H1 (cell line): Measurements from ENCODE around the gene SLC22A3. TPM values are rescaled to one million over a fixed set of nuclear protein-coding genes. Genes with fewer than 3 reads are reported as not detected.

Source experiments
- CTCF ChIA-PET: fragments of 300-600 bp; sonication (Branson Sonifier 250); formaldehyde crosslinking; loops from one replicate; lab custom pipeline; 2021; ENCODE audit not compliant: partially characterized antibody; lab: Charles Lee
- POLR2A ChIA-PET: fragments of 300-600 bp; sonication (Branson Sonifier 250); formaldehyde crosslinking; loops from one replicate; lab custom pipeline; 2021; ENCODE audit warnings: inconsistent platforms; ENCODE audit not compliant: partially characterized antibody; lab: Charles Lee
- DNase-seq, 2 experiments: peaks; one replicate each; pipeline versions ENCODE4 v3.0.0 to v3.0.0-alpha.2; 2010 to 2022; ENCODE audit warnings: low spot score in 2 of 2, low read depth in 1 of 2, mixed read lengths in 1 of 2
- FAIRE-seq: peaks from 2 replicates; lab custom pipeline; 2011; peaks lifted over from hg19 to GRCh38; lab: Jason Lieb, UNC
- H2AFZ ChIP-seq: 2 replicates; pipeline ENCODE4 v1.8.1; 2012; ENCODE audit warnings: low read length, inconsistent platforms
- H2AK5ac ChIP-seq: 2 replicates; pipeline ENCODE4 v1.6.1; 2013; ENCODE audit warnings: low read depth, low read length
- H2BK120ac ChIP-seq: replicated peaks from 2 replicates; pipeline ENCODE3; 2013; ENCODE audit warnings: low read depth, low read length, inconsistent platforms
- H2BK12ac ChIP-seq: 2 replicates; pipeline ENCODE4 v1.6.1; 2013; ENCODE audit warnings: low read depth, low read length
- H2BK15ac ChIP-seq: 2 replicates; pipeline ENCODE4 v1.6.1; 2013; ENCODE audit warnings: low read length
- H2BK20ac ChIP-seq: 2 replicates; pipeline ENCODE4 v1.6.1; 2013; ENCODE audit warnings: low read length
- H2BK5ac ChIP-seq: 2 replicates; pipeline ENCODE4 v1.6.1; 2013; ENCODE audit warnings: low read depth, low read length
- H3K14ac ChIP-seq: 2 replicates; pipeline ENCODE4 v1.6.1; 2013; ENCODE audit warnings: inconsistent platforms; ENCODE audit not compliant: insufficient read length
- H3K18ac ChIP-seq: 2 replicates; pipeline ENCODE4 v1.6.1; 2013; ENCODE audit warnings: low read length; ENCODE audit errors: extremely low read depth
- H3K23ac ChIP-seq: 2 replicates; pipeline ENCODE4 v1.6.1; 2013; ENCODE audit warnings: inconsistent platforms; ENCODE audit not compliant: insufficient read length
- H3K23me2 ChIP-seq: 2 replicates; pipeline ENCODE4 v1.6.1; 2013; ENCODE audit warnings: low read depth, low read length
- H3K27ac ChIP-seq: 2 replicates; pipeline ENCODE4 v1.6.1; 2011; ENCODE audit warnings: low read depth, low read length, inconsistent platforms
- H3K27me3 ChIP-seq, 4 experiments: replicated peaks in 1 of 4; 1 replicate in 1 of 4; 2 replicates in 3 of 4; pipeline versions ENCODE4 v1.6.1 to v1.8.1; 2011 to 2013; ENCODE audit warnings: low read length in 3 of 4, mild to moderate bottlenecking in 3 of 4, inconsistent platforms in 2 of 4, mixed read lengths in 2 of 4, moderate library complexity in 1 of 4; ENCODE audit not compliant: control insufficient read depth in 3 of 4, insufficient read depth in 3 of 4; ENCODE audit errors: extremely low read depth in 1 of 4
- H3K36me3 ChIP-seq, 4 experiments: 2 replicates each; pipeline versions ENCODE4 v1.6.1 to v1.8.1; 2011 to 2013; ENCODE audit warnings: mild to moderate bottlenecking in 4 of 4, low read length in 3 of 4, moderate library complexity in 2 of 4, control low read depth in 1 of 4, inconsistent platforms in 1 of 4; ENCODE audit not compliant: insufficient read depth in 4 of 4, control insufficient read depth in 2 of 4
- H3K4ac ChIP-seq: replicated peaks from 2 replicates; pipeline ENCODE3; 2013; ENCODE audit warnings: low read length, low read depth, mixed read lengths, inconsistent platforms; ENCODE audit not compliant: insufficient read length
- H3K4me1 ChIP-seq, 4 experiments: replicated peaks in 1 of 4; 1 replicate in 1 of 4; 2 replicates in 3 of 4; pipeline versions ENCODE4 v1.6.1 to v1.8.1; 2011 to 2013; ENCODE audit warnings: low read length in 3 of 4, inconsistent platforms in 2 of 4, mixed read lengths in 1 of 4; ENCODE audit not compliant: insufficient read depth in 4 of 4, control insufficient read depth in 3 of 4
- H3K4me2 ChIP-seq, 2 experiments: 2 replicates each; pipeline versions ENCODE4 v1.6.1 to v1.8.1; 2011 to 2013; ENCODE audit warnings: low read depth in 2 of 2, low read length in 2 of 2, control low read depth in 1 of 2, inconsistent platforms in 1 of 2, mild to moderate bottlenecking in 1 of 2; ENCODE audit not compliant: insufficient read depth in 1 of 2
- H3K4me3 ChIP-seq, 4 experiments: fragments of 200-600, 300-600 bp in 1 of 4; sonication (generic), shearing (Covaris generic), sonication (Bioruptor Twin) in 1 of 4; 2 replicates each; pipeline versions ENCODE4 v1.5.1 to v1.8.1; 2011 to 2016; ENCODE audit warnings: low read length in 4 of 4, low read depth in 3 of 4, control low read depth in 2 of 4, inconsistent platforms in 2 of 4, mild to moderate bottlenecking in 2 of 4, mixed read lengths in 1 of 4, moderate library complexity in 1 of 4; ENCODE audit not compliant: insufficient read depth in 2 of 4; ENCODE audit errors: extremely low read depth in 1 of 4
- H3K56ac ChIP-seq: replicated peaks from 2 replicates; pipeline ENCODE3; 2013; ENCODE audit warnings: low read depth, mild to moderate bottlenecking, mixed read lengths, low read length, inconsistent platforms; ENCODE audit not compliant: insufficient read length
- H3K79me1 ChIP-seq: 2 replicates; pipeline ENCODE4 v1.6.1; 2013; ENCODE audit warnings: low read depth, low read length, control low read depth
- H3K79me2 ChIP-seq, 2 experiments: 2 replicates each; pipeline versions ENCODE4 v1.6.1 to v1.8.1; 2012 to 2013; ENCODE audit warnings: low read length in 2 of 2, mild to moderate bottlenecking in 2 of 2, inconsistent platforms in 1 of 2; ENCODE audit not compliant: insufficient read depth in 2 of 2, control insufficient read depth in 1 of 2
- H3K9ac ChIP-seq, 4 experiments: replicated peaks in 1 of 4; 1 replicate in 1 of 4; 2 replicates in 3 of 4; pipeline versions ENCODE4 v1.6.1 to v1.8.1; 2011 to 2013; ENCODE audit warnings: low read depth in 3 of 4, low read length in 3 of 4, control low read depth in 2 of 4, mild to moderate bottlenecking in 2 of 4, moderate library complexity in 2 of 4, inconsistent platforms in 1 of 4; ENCODE audit errors: extremely low read depth in 1 of 4
- H3K9me3 ChIP-seq, 2 experiments: 2 replicates each; pipeline versions ENCODE4 v1.6.1 to v1.8.1; 2012 to 2013; ENCODE audit warnings: mild to moderate bottlenecking in 2 of 2, moderate library complexity in 2 of 2, control low read depth in 1 of 2, inconsistent platforms in 1 of 2, low read depth in 1 of 2, low read length in 1 of 2, mixed read lengths in 1 of 2; ENCODE audit not compliant: insufficient read depth in 2 of 2
- H4K20me1 ChIP-seq, 2 experiments: replicated peaks in 1 of 2; 2 replicates each; pipeline versions ENCODE3 to v1.8.1; 2011 to 2013; ENCODE audit warnings: inconsistent platforms in 2 of 2, low read length in 2 of 2, mild to moderate bottlenecking in 1 of 2; ENCODE audit not compliant: insufficient read depth in 2 of 2, control insufficient read depth in 1 of 2
- H4K5ac ChIP-seq: 2 replicates; pipeline ENCODE4 v1.6.1; 2013; ENCODE audit warnings: low read length, low read depth, mixed read lengths, inconsistent platforms; ENCODE audit not compliant: insufficient read length
- H4K8ac ChIP-seq: 2 replicates; pipeline ENCODE4 v1.8.0; 2013; ENCODE audit warnings: mild to moderate bottlenecking, moderate library complexity, low read length, inconsistent platforms; ENCODE audit not compliant: insufficient read depth; ENCODE audit errors: extremely low read depth
- H4K91ac ChIP-seq: replicated peaks from 2 replicates; pipeline ENCODE3; 2013; ENCODE audit warnings: low read length, mixed read lengths, inconsistent platforms; ENCODE audit not compliant: insufficient read length
- ASH2L ChIP-seq: fragments of 200-600, 300-600 bp; sonication (generic); IDR thresholded peaks from one replicate; pipeline ENCODE4 v1.7.1; 2017; ENCODE audit warnings: low read length
- BCL11A ChIP-seq, 2 experiments: IDR thresholded peaks; one replicate each; pipeline ENCODE4 v1.6.1; 2011; ENCODE audit warnings: low read depth in 2 of 2, low read length in 2 of 2, mild to moderate bottlenecking in 2 of 2
- BRCA1 ChIP-seq: IDR thresholded peaks from 2 replicates; pipeline ENCODE4 v1.6.1; 2012; ENCODE audit warnings: low read depth, low read length, improper control_type of control experiment
- CHD1 ChIP-seq: IDR thresholded peaks from 2 replicates; pipeline ENCODE4 v1.6.1; 2012; ENCODE audit warnings: low read depth, low read length, improper control_type of control experiment
- CREB1 ChIP-seq: IDR thresholded peaks from 2 replicates; pipeline ENCODE4 v1.6.1; 2012; ENCODE audit warnings: inconsistent platforms
- EGR1 ChIP-seq: IDR thresholded peaks from 2 replicates; pipeline ENCODE4 v1.6.1; 2011; ENCODE audit warnings: low read depth, low read length, borderline replicate concordance
- MAFK ChIP-seq: IDR thresholded peaks from 2 replicates; pipeline ENCODE4 v1.6.1; 2012; ENCODE audit warnings: low read depth, mild to moderate bottlenecking, improper control_type of control experiment, low read length
- NRF1 ChIP-seq: IDR thresholded peaks from 2 replicates; pipeline ENCODE4 v1.6.1; 2011; ENCODE audit warnings: mild to moderate bottlenecking, low read depth, low read length, improper control_type of control experiment
- POLR2A ChIP-seq, 2 experiments: IDR thresholded peaks; 1 replicate in 1 of 2; 2 replicates in 1 of 2; pipeline ENCODE4 v1.6.1; 2011; ENCODE audit warnings: low read depth in 2 of 2, low read length in 2 of 2, mild to moderate bottlenecking in 2 of 2; ENCODE audit errors: control extremely low read depth in 1 of 2
- WGBS, 2 experiments: shearing (Covaris generic) in 1 of 2; methylation state at CpG; one replicate each; pipeline versions ENCODE4 v1.1.6 to v1.1.7; 2013 to 2015; ENCODE audit warnings: low lambda C conversion rate in 2 of 2, mixed read lengths in 2 of 2, inconsistent platforms in 1 of 2, low coverage in 1 of 2, missing lambda C conversion rate in 1 of 2; ENCODE audit not compliant: insufficient replicate concordance in 2 of 2, insufficient coverage in 1 of 2, insufficient read length in 1 of 2; ENCODE audit errors: extremely low coverage in 1 of 2, missing lambda C conversion rate in 1 of 2; 5-methylcytosine and 5-hydroxymethylcytosine counted together
- polyA plus RNA-seq, 7 experiments: library from polyadenylated mRNA; depleted of rRNA in 3 of 7; stranded (reverse) in 5 of 7; unstranded in 2 of 7; fragments of >200 nt in 5 of 7; fragments of 200-250 nt in 2 of 7; gene quantifications; 1 replicate in 5 of 7; 2 replicates in 1 of 7; 4 replicates in 1 of 7; pipeline versions ENCODE4 v1.2.1 to v1.2.3, GENCODE V29; 2011 to 2013; ENCODE audit warnings: missing spikeins in 2 of 7, mixed read lengths in 2 of 7
- total RNA-seq: library from RNA; stranded (reverse); fragmentation: NEBNext Ultra II Directional; extraction: Animal tissue kit (Norgen Biotek cat#: 25700); gene quantifications from 2 replicates; pipeline ENCODE4 v1.2.1, GENCODE V29; 2021

Gene SLC22A3
- total and polyA plus RNA-seq, 2 of the 8 experiments (the other 6 are each of a cell fraction or from before 2014, with no cell fraction given), result 1.0 to 2.9 TPM

DNA sequence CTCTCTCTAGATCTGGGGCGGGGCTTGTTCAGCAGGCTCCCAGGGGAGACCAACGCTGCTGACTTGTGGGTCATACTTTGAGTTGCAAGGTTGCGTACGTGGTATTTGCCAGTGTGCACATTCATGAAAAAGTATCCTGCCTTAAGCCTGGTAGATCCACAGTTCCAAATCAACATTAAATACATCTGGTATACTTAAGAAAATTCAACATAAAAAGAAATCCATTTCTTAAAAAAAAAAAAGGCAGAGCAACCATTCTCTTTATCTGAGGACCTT lies 81.4 kb downstream of the SLC22A3 start:
- ChIA-PET POLR2A (no interaction called here), CTCF (interaction anchor here (1.2 to 1.4 kb wide), 2 partner anchors 104 to 132 kb away, joined by 3 read pairs; no protein-coding TSS in a partner anchor)
- Histone ChIP-seq H3K79me1 (no peaks in the 10 kb centered on the region), H3K23ac (no peak overlapping the region), H3K14ac (no peak overlapping the region), H4K91ac (no peak overlapping the region), H4K20me1 (no peaks in the 10 kb centered on the region), H3K27ac (no peak overlapping the region), H4K8ac (no peak overlapping the region), H3K79me2 (no peaks in the 10 kb centered on the region), H3K4me2 (peak overlapping the region; percentile 48 to 56; a peak in 3 of 4 replicates), H3K4ac (no peak overlapping the region), H3K27me3 (no peaks in the 10 kb centered on the region), H4K5ac (no peak overlapping the region), H3K4me1 (peaks cover 0 to 11% (median 6%) of the 10 kb centered on the region in 4 experiments; a peak in 5 of 7 replicates), H2BK120ac (no peak overlapping the region), H2AFZ (no peak overlapping the region), H2BK15ac (no peak overlapping the region), H2AK5ac (no peak overlapping the region), H2BK12ac (no peak overlapping the region), H2BK20ac (no peak overlapping the region), H3K56ac (no peak overlapping the region), H3K4me3 (peak overlapping the region in 1 of 4 experiments; percentile 20; a peak in 1 of 8 replicates), H3K36me3 (no peaks in the 10 kb centered on the region), H3K18ac (no peak overlapping the region), H3K23me2 (peaks cover 1% of the 10 kb centered on the region; the same call in 1 of the 2 replicates), H3K9me3 (no peaks in the 10 kb centered on the region), H2BK5ac (no peak overlapping the region), H3K9ac (no peak overlapping the region)
- no peak for FAIRE-seq
- no peak for TF ChIP-seq NRF1
- TF ChIP-seq POLR2A (IDR thresholded peaks at IDR 0.05; ENCODE audit: control extremely low read depth in 1 of 2, low read depth in 2 of 2, low read length in 2 of 2), result no peak
- no peak for TF ChIP-seq BCL11A (IDR thresholded peaks at IDR 0.05; ENCODE audit: low read depth in 2 of 2, low read length in 2 of 2)
- no peak for TF ChIP-seq EGR1
- TF ChIP-seq CHD1, result no peak
- no peak for TF ChIP-seq MAFK
- TF ChIP-seq ASH2L, result no peak
- TF ChIP-seq CREB1, result no peak
- TF ChIP-seq BRCA1, result no peak
- no peak for DNase-seq
- 38% methylated on average over 4 of the region's 4 CpGs; no CpG with 5 or more reads in 1 of the 2 experiments for WGBS, 2 experiments
